Breast epithelium (tissue), 3 donors: ENCODE data around the gene KLHL40.

ENCODE experiments used
- POLR2A ChIP-seq: fragments of 450-650 bp; IDR thresholded peaks from one replicate; pipeline ENCODE4 v1.6.1; 2016; ENCODE audit warnings: antibody characterized with exemption, mild to moderate bottlenecking, moderate library complexity
- TF ChIP-seq, protein P1 (sequence below), 3 donors: fragments of 450-650 bp; IDR thresholded peaks; one replicate each; pipeline ENCODE4 v1.5.1; 2016 to 2017; ENCODE audit warnings: antibody characterized with exemption in 3 of 3, mild to moderate bottlenecking in 3 of 3, moderate library complexity in 3 of 3

DNA sequence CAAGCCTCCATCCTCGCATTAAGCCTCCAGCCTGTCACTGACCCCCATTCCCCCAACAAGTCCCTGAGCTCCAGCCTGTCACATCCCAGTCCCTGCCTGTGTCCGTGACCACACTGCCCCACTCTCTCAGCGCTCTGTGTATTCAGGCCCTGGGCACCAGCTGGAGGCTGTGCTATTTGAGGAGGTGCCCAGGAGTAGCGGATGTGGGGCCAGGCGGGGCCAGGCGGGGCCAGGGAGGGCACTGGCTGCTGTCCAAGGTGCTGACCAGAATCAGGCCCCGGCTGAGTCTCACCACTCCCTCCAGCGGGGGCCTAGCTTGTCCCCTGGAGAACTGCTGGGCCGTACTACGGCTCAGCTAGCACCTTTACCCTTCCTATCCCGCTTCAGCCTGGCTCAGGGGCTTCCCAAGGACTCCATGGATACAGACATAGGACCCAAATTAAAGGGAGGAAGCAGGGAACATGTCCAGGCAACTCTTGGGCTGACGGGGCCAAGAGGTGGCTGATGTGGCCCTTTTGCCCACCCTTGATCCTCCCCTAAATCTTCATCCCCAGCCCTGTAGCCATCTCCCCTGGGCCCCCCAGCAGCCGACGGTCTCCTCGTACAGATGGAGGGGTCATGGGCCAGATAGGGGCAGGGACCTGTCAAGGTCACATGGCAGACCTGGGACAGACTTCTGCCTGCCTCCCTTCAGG lies 16.2 kb downstream of the KLHL40 start:
- no peak for TF ChIP-seq POLR2A
- TF ChIP-seq, protein P1, sequence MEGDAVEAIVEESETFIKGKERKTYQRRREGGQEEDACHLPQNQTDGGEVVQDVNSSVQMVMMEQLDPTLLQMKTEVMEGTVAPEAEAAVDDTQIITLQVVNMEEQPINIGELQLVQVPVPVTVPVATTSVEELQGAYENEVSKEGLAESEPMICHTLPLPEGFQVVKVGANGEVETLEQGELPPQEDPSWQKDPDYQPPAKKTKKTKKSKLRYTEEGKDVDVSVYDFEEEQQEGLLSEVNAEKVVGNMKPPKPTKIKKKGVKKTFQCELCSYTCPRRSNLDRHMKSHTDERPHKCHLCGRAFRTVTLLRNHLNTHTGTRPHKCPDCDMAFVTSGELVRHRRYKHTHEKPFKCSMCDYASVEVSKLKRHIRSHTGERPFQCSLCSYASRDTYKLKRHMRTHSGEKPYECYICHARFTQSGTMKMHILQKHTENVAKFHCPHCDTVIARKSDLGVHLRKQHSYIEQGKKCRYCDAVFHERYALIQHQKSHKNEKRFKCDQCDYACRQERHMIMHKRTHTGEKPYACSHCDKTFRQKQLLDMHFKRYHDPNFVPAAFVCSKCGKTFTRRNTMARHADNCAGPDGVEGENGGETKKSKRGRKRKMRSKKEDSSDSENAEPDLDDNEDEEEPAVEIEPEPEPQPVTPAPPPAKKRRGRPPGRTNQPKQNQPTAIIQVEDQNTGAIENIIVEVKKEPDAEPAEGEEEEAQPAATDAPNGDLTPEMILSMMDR (IDR thresholded peaks at IDR 0.05), result no peak
